CD8-positive, alpha-beta memory T cell (primary cell): ENCODE measurements around the gene RHOB. TPM values are rescaled to one million over a fixed set of nuclear protein-coding genes. Genes with fewer than 3 reads are reported as not detected.
A peak's percentile ranks its signal among the peaks of the same experiment; 100 is the strongest.
"Not testable (repeated sequence)": the region's sequence is repeated elsewhere in the genome, so short reads cannot be mapped to it uniquely, and the experiment has no call there.

Experiments
- CTCF ChIA-PET: fragments of 350-600 bp; sonication (Branson Sonifier 250); formaldehyde crosslinking; loops from one replicate; lab custom pipeline; 2021; ENCODE audit warnings: antibody characterized with exemption; lab: Charles Lee
- POLR2A ChIA-PET: fragments of 350-600 bp; sonication (Branson Sonifier 250); formaldehyde crosslinking; loops from one replicate; lab custom pipeline; 2021; ENCODE audit warnings: antibody characterized with exemption; lab: Charles Lee
- DNase-seq, 5 donors: peaks; one replicate each; pipeline versions ENCODE4 v3.0.0 to v3.0.0-alpha.2; 2020 to 2022; ENCODE audit warnings: mixed read lengths in 1 of 5
- H3K27ac ChIP-seq: one replicate; pipeline ENCODE4 v1.7.0; 2013; ENCODE audit warnings: low read depth, mild to moderate bottlenecking, low read length, moderate library complexity
- H3K27me3 ChIP-seq: 2 replicates; pipeline ENCODE4 v1.7.0; 2013; ENCODE audit warnings: low read length, mild to moderate bottlenecking; ENCODE audit not compliant: insufficient read depth, poor library complexity, severe bottlenecking
- H3K36me3 ChIP-seq: 2 replicates; pipeline ENCODE4 v1.7.0; 2013; ENCODE audit warnings: mild to moderate bottlenecking, low read length, moderate library complexity; ENCODE audit not compliant: insufficient read depth
- H3K4me1 ChIP-seq: 2 replicates; pipeline ENCODE4 v1.7.0; 2013; ENCODE audit warnings: mild to moderate bottlenecking, low read length, moderate library complexity; ENCODE audit not compliant: insufficient read depth
- H3K4me3 ChIP-seq: 2 replicates; pipeline ENCODE4 v1.7.0; 2013; ENCODE audit warnings: mild to moderate bottlenecking, low read length
- H3K9me3 ChIP-seq: 2 replicates; pipeline ENCODE4 v1.7.0; 2013; ENCODE audit warnings: mild to moderate bottlenecking, low read length
- H3K27ac Mint-ChIP-seq, 8 donors: one replicate each; pipeline ENCODE4 v1.8.0; 2020 to 2021; ENCODE audit warnings: mixed read lengths in 8 of 8, mild to moderate bottlenecking in 6 of 8, inconsistent platforms in 3 of 8, moderate library complexity in 3 of 8
- H3K27me3 Mint-ChIP-seq, 2 donors: one replicate each; pipeline ENCODE4 v1.8.0; 2020 to 2021; ENCODE audit warnings: mixed read lengths in 2 of 2, mild to moderate bottlenecking in 1 of 2, moderate library complexity in 1 of 2
- H3K36me3 Mint-ChIP-seq, 3 donors: one replicate each; pipeline ENCODE4 v1.8.0; 2020 to 2021; ENCODE audit warnings: mixed read lengths in 3 of 3, inconsistent platforms in 1 of 3, mild to moderate bottlenecking in 1 of 3
- H3K4me1 Mint-ChIP-seq, 3 donors: one replicate each; pipeline ENCODE4 v1.8.0; 2020 to 2021; ENCODE audit warnings: mixed read lengths in 3 of 3, inconsistent platforms in 1 of 3, mild to moderate bottlenecking in 1 of 3
- H3K4me3 Mint-ChIP-seq, 7 donors: one replicate each; pipeline ENCODE4 v1.8.0; 2020 to 2021; ENCODE audit warnings: mixed read lengths in 7 of 7, mild to moderate bottlenecking in 6 of 7, moderate library complexity in 4 of 7, inconsistent platforms in 2 of 7
- H3K9me3 Mint-ChIP-seq, 5 donors: one replicate each; pipeline ENCODE4 v1.8.0; 2020 to 2022; ENCODE audit warnings: mixed read lengths in 5 of 5, mild to moderate bottlenecking in 3 of 5, moderate library complexity in 2 of 5, inconsistent platforms in 1 of 5
- polyA plus RNA-seq: library from polyadenylated mRNA; unstranded; fragments of 300-500 nt; fragmentation: Illumina TruSeq; gene quantifications from one replicate; pipeline ENCODE4 v1.2.3, GENCODE V29; 2021
- total RNA-seq, 2 experiments: library from RNA; stranded (reverse); gene quantifications; one replicate each; pipeline ENCODE4 v1.2.3, GENCODE V29; 2021

Gene RHOB
- total and polyA plus RNA-seq, 3 experiments from 2014 or later: 3.4 to 27.4 (median 27.4) TPM

DNA sequence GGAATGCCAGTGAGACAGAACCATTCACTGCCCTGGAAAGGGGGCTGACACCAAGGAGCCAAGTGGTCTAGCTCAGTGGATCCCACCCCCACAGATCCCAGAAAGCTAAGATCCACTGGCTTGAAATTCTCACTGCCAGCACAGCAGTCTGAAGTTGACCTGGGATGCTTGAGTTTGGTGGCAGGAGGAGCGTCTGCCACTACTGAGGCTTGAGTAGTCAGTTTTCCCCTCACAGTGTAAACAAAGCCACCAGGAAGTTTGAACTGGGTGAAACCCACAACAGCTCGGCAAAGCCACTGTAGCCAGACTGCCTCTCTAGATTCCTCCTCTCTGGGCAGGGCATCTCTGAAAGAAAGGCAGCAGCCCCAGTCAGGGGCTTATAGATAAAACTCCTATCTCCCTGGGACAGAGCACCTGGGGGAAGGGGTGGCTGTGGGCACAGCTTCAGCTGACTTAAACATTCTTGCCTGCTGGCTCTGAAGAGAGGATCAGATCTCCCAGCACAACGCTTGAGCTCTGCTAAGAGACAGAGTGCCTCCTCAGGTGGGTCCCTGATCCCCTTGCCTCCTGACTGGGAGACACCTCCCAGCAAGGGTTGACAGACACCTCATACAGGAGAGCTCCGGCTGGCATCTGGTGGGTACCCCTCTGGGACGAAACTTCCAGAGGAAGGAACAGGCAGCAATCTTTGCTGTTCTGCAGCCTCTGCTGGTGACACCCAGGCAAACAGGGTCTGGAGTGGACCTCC lies 12.0 kb downstream of the RHOB start:
- H3K9me3 ChIP-seq, H3K4me1 Mint-ChIP-seq, H3K36me3 Mint-ChIP-seq, H3K4me3 ChIP-seq, H3K4me1 ChIP-seq, DNase-seq, H3K9me3 Mint-ChIP-seq, H3K4me3 Mint-ChIP-seq, H3K36me3 ChIP-seq, POLR2A ChIA-PET, H3K27me3 ChIP-seq, H3K27ac ChIP-seq: not testable (repeated sequence)
- H3K27ac Mint-ChIP-seq: peak overlapping the region in 1 of 8 donors; percentile 26
- peaks cover 3 to 34% of the 10 kb centered on the region in 2 donors for H3K27me3 Mint-ChIP-seq
- CTCF ChIA-PET: interaction anchor here (0.7 to 0.9 kb wide), 2 partner anchors 22 to 26 kb away, joined by 3 read pairs; no protein-coding TSS in a partner anchor

DNA sequence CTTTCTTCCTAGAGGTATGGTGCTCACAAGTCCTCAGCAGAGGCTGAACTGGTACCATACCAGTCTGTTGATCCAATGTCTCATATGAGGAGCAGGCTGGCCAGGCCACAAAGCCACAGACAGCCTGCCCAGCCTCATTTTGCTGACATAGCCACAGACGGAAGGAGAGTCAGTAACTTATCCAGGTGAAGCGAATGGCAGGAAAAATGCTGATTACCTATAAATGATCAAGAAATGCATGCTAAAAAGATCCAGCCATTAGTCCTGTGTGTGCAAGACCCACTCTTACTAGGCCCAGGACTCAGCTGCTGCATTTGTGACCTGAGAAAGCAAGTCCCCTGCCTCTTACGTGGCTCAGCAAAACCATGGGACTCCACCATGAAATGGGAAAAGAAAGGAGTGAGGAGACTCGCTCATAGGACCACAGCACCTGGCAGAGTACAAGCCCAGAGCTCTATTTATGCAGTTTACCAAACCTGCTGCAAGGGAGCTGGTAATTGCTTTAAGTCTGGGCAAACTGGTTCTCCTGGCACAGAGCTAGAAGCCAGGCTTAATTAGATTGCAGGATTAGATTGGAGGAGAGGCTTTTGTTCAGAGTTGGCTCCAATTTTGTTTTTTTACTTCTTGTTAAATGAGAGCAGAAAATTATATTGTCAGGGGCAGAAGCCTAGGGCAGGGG lies 19.0 kb downstream of the RHOB start:
- no peaks in the 10 kb centered on the region for H3K9me3 ChIP-seq
- Mint-ChIP-seq H3K4me3 (no peak overlapping the region), H3K36me3 (no peaks in the 10 kb centered on the region), H3K27me3 (peaks cover 0 to 2% of the 10 kb centered on the region in 2 donors), H3K4me1 (no peaks in the 10 kb centered on the region), H3K27ac (no peak overlapping the region), H3K9me3 (no peaks in the 10 kb centered on the region)
- DNase-seq: no peak
- H3K4me3 ChIP-seq: no peak overlapping the region
- CTCF ChIA-PET: no interaction called here
- POLR2A ChIA-PET: no interaction called here
- no peak overlapping the region for H3K27ac ChIP-seq
- no peaks in the 10 kb centered on the region for H3K27me3 ChIP-seq
- no peaks in the 10 kb centered on the region for H3K4me1 ChIP-seq
- no peaks in the 10 kb centered on the region for H3K36me3 ChIP-seq

DNA sequence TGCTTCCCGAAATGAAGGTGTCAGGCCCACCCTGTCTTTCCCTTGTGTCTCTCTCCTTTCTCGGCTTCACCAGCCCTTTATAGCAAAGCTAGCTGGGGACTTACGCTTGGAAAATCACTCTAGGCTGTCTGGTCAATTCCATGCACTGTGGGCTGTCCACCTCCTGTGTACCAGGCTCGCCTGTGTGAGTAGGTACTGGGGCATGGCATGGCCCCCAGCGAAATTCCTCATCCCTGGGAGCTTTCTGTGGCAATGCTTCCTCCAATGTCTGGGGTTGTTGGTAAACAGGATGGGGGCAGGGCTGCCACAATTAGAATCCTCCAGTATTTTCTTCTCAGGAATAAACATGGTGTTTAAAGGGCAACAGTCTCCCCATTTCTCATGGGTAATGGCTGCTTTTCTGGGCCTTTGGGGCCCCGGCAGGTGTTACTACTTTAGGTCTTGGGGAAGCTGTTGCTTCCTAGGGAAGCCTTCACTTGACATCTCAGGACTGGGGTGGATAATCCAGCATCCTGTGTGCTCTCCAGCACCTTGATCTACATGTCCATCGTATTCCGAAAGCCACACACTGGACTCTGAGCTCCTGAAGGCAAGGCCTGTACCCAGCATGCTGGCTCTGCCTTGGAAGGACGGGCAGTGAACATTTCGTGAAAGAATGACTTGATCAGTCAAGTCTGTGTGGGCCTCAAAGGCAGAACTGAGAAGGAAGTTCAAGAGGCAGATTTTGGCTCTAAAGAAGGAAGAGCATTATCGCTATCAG lies 21.1 kb downstream of the RHOB start:
- no peaks in the 10 kb centered on the region for H3K9me3 Mint-ChIP-seq
- no peak overlapping the region for H3K4me3 Mint-ChIP-seq
- H3K4me1 Mint-ChIP-seq: no peaks in the 10 kb centered on the region
- Histone ChIP-seq H3K36me3 (no peaks in the 10 kb centered on the region), H3K27ac (no peak overlapping the region), H3K9me3 (no peaks in the 10 kb centered on the region), H3K4me3 (no peak overlapping the region), H3K27me3 (no peaks in the 10 kb centered on the region), H3K4me1 (no peaks in the 10 kb centered on the region)
- no peaks in the 10 kb centered on the region for H3K27me3 Mint-ChIP-seq
- H3K27ac Mint-ChIP-seq: no peak overlapping the region
- POLR2A ChIA-PET: no interaction called here
- CTCF ChIA-PET: interaction anchor here (1.1 kb wide), 1 partner anchor 15 kb away, joined by 3 read pairs; no protein-coding TSS in a partner anchor
- H3K36me3 Mint-ChIP-seq: no peaks in the 10 kb centered on the region
- no peak for DNase-seq

DNA sequence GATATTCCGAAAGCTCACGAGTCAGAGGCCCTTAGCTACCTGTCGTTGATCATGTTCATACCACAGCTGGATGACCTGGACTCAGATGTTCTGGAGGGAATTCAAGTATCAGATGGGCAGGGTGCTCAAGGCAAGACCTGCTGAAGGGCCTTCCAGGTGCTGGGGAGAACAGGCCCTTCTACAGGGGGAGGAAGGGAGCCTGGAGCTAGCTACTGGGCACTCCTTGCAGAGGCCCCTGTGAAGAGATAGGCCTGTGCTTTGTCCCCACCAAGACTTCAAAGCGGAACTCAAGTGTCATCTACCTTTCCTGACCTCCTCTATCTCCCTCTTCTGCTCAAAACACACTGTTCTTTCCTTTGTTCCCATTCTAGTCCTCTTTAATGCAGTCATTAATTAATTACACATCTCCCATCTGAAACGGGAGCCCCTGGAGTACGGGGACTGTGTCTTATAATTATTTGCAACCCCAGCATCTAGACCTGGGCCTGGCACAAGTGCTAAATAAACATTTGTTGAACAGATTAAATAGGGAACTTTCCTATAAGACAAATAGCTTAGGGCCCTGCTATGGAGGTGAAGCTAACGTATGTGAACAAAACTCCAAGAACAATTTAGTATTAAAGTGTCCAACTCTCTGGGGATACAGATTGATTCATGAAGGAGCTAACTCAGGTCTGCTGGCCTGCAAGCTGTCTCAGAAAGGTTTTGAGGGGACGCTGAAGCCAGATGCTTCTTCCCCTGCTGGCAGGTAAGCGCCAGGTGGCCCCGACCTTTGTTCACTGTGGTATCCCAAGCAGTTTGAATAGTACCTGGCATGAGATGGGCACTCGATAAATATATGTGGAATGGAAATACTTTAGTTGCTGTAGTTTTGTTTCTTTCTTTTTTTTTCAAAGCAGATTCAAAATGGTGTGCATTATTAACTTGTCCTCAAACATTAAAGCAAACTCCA lies 22.0 kb downstream of the RHOB start:
- Histone ChIP-seq H3K4me3 (no peak overlapping the region), H3K9me3 (no peaks in the 10 kb centered on the region), H3K36me3 (no peaks in the 10 kb centered on the region), H3K4me1 (no peaks in the 10 kb centered on the region), H3K27ac (no peak overlapping the region), H3K27me3 (no peaks in the 10 kb centered on the region)
- no peaks in the 10 kb centered on the region for H3K4me1 Mint-ChIP-seq
- H3K27me3 Mint-ChIP-seq: peaks cover 0 to 2% of the 10 kb centered on the region in 2 donors
- DNase-seq: no peak
- no peak overlapping the region for H3K4me3 Mint-ChIP-seq
- H3K36me3 Mint-ChIP-seq: no peaks in the 10 kb centered on the region
- H3K9me3 Mint-ChIP-seq: no peaks in the 10 kb centered on the region
- H3K27ac Mint-ChIP-seq: peak overlapping the region in 1 of 8 donors; percentile 27
- ChIA-PET POLR2A (no interaction called here), CTCF (interaction anchor here (1.1 kb wide), 1 partner anchor 16 kb away, joined by 3 read pairs; no protein-coding TSS in a partner anchor)

DNA sequence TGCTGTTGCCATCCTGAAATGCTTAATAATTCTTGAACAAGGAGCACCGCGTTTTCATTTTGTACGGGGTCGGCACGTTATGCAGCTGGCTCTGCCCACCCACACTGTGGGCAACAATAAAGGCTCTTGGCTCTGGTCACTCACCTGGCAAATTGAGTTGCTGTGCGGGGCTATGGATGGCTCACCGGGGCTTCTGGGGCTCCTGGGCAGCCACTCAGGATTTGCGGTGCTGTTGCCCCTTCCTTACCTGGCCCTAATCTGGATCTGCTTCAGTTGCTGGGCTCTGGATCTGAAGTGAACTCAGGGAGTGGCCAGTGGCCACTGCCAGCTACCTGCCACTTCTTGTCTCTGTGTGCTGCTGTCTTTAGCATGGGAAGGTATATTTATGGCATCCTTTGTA lies 22.7 kb downstream of the RHOB start:
- POLR2A ChIA-PET: no interaction called here
- Mint-ChIP-seq H3K27ac (no peak overlapping the region), H3K36me3 (no peaks in the 10 kb centered on the region), H3K27me3 (peaks cover 0 to 2% of the 10 kb centered on the region in 2 donors), H3K4me1 (no peaks in the 10 kb centered on the region), H3K4me3 (no peak overlapping the region), H3K9me3 (no peaks in the 10 kb centered on the region)
- no peaks in the 10 kb centered on the region for H3K36me3 ChIP-seq
- no peaks in the 10 kb centered on the region for H3K9me3 ChIP-seq
- H3K27me3 ChIP-seq: no peaks in the 10 kb centered on the region
- CTCF ChIA-PET: no interaction called here
- H3K27ac ChIP-seq: no peak overlapping the region
- H3K4me3 ChIP-seq: no peak overlapping the region
- no peak for DNase-seq
- H3K4me1 ChIP-seq: no peaks in the 10 kb centered on the region

DNA sequence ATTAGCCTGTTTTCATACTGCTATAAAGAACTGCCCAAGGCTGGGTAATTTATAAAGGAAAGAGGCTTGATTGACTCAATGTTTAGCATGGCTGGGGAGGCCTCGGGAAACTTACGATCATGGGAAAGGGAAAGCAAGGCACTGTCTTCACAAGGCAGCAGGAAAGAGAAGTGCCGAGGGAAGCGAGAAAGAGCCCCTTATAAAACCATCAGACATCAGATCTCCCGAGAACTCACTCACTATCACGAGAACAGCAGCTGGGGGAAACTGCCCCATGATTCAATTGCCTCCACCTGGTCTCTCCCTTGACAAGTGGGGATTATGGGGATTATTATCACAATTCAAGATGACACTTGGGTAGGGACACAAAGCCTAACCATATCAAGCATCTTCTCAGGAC lies 23.3 kb downstream of the RHOB start:
- Histone ChIP-seq H3K9me3 (no peaks in the 10 kb centered on the region), H3K27ac (no peak overlapping the region), H3K36me3 (no peaks in the 10 kb centered on the region), H3K4me1 (no peaks in the 10 kb centered on the region), H3K4me3 (no peak overlapping the region), H3K27me3 (no peaks in the 10 kb centered on the region)
- ChIA-PET POLR2A (no interaction called here), CTCF (no interaction called here)
- no peak for DNase-seq
- H3K9me3 Mint-ChIP-seq: no peaks in the 10 kb centered on the region
- no peaks in the 10 kb centered on the region for H3K36me3 Mint-ChIP-seq
- H3K4me3 Mint-ChIP-seq: no peak overlapping the region
- peaks cover 1 to 3% of the 10 kb centered on the region in 2 donors for H3K27me3 Mint-ChIP-seq
- no peaks in the 10 kb centered on the region for H3K4me1 Mint-ChIP-seq
- no peak overlapping the region for H3K27ac Mint-ChIP-seq

DNA sequence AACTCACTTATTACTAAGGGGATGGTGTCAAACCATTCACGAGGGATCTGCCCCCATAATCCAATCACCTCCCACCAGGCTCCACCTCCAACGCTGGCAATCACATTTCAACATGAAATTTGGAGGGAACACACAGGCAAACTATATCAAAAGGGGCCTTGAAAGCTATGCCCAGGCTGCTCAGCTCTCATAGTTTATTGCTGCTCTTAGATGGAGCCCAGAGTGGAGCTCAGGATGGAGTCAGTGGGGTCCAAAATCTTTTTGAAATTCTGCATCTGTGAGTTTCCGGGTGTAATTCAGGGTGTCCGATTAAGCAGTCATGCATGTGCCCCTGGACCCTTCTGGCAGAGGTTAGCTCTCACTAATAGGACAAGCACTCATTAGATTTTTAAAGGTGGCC lies 24.3 kb downstream of the RHOB start:
- no peaks in the 10 kb centered on the region for H3K27me3 ChIP-seq
- ChIA-PET POLR2A (no interaction called here), CTCF (no interaction called here)
- peak overlapping the region in 1 of 8 donors; percentile 17 for H3K27ac Mint-ChIP-seq
- no peaks in the 10 kb centered on the region for H3K4me1 ChIP-seq
- no peak for DNase-seq
- peaks cover 0 to 1% (median 0%) of the 10 kb centered on the region in 3 donors for H3K36me3 Mint-ChIP-seq
- no peaks in the 10 kb centered on the region for H3K4me1 Mint-ChIP-seq
- no peaks in the 10 kb centered on the region for H3K36me3 ChIP-seq
- no peak overlapping the region for H3K4me3 Mint-ChIP-seq
- no peak overlapping the region for H3K27ac ChIP-seq
- no peak overlapping the region for H3K4me3 ChIP-seq
- no peaks in the 10 kb centered on the region for H3K9me3 ChIP-seq
- H3K9me3 Mint-ChIP-seq: no peaks in the 10 kb centered on the region
- peaks cover 6 to 8% of the 10 kb centered on the region in 2 donors for H3K27me3 Mint-ChIP-seq
